Endodermal cell (in vitro differentiated cells): ENCODE results near the gene TRIO. TPM values are rescaled to one million over a fixed set of nuclear protein-coding genes. Genes with fewer than 3 reads are reported as not detected.

Experiments
- DNase-seq: peaks from one replicate; pipeline ENCODE4 v3.0.0-alpha.2; 2017
- H3K27ac ChIP-seq: 2 replicates; pipeline ENCODE4 v1.5.1; 2013; ENCODE audit warnings: mild to moderate bottlenecking, low read depth, low read length, moderate library complexity
- H3K27me3 ChIP-seq: 2 replicates; pipeline ENCODE4 v1.6.1; 2013; ENCODE audit warnings: mild to moderate bottlenecking, low read length, moderate library complexity; ENCODE audit not compliant: insufficient read depth, control insufficient read depth, poor library complexity, severe bottlenecking
- H3K36me3 ChIP-seq: 2 replicates; pipeline ENCODE4 v1.7.0; 2013; ENCODE audit warnings: mild to moderate bottlenecking, low read length, moderate library complexity; ENCODE audit not compliant: control insufficient read depth, insufficient read depth
- H3K4me1 ChIP-seq: one replicate; pipeline ENCODE4 v1.7.0; 2013; ENCODE audit warnings: low read length; ENCODE audit not compliant: control insufficient read depth, insufficient read depth
- H3K4me3 ChIP-seq: 2 replicates; pipeline ENCODE4 v1.5.1; 2013; ENCODE audit warnings: mild to moderate bottlenecking, low read length, moderate library complexity
- H3K9ac ChIP-seq: 2 replicates; pipeline ENCODE4 v1.6.1; 2013; ENCODE audit warnings: mild to moderate bottlenecking, low read length, moderate library complexity; ENCODE audit not compliant: poor library complexity, severe bottlenecking; ENCODE audit errors: extremely low read depth
- H3K9me3 ChIP-seq: 2 replicates; pipeline ENCODE4 v1.6.1; 2013; ENCODE audit warnings: mild to moderate bottlenecking, low read length, moderate library complexity; ENCODE audit not compliant: control insufficient read depth
- H3K27ac Mint-ChIP-seq: 2 replicates; pipeline ENCODE4 v1.8.0; 2020; ENCODE audit warnings: mixed read lengths
- H3K27me3 Mint-ChIP-seq: 2 replicates; pipeline ENCODE4 v1.8.0; 2021; ENCODE audit warnings: mild to moderate bottlenecking, mixed read lengths; ENCODE audit not compliant: insufficient read depth
- H3K36me3 Mint-ChIP-seq: 2 replicates; pipeline ENCODE4 v1.8.0; 2020; ENCODE audit warnings: low read depth, mixed read lengths
- H3K4me1 Mint-ChIP-seq: 2 replicates; pipeline ENCODE4 v1.8.0; 2020; ENCODE audit warnings: mixed read lengths
- H3K4me3 Mint-ChIP-seq: 2 replicates; pipeline ENCODE4 v1.8.0; 2020; ENCODE audit warnings: mild to moderate bottlenecking, moderate library complexity, mixed read lengths
- H3K9me3 Mint-ChIP-seq: 2 replicates; pipeline ENCODE4 v1.8.0; 2020; ENCODE audit warnings: mild to moderate bottlenecking, mixed read lengths
- WGBS, 2 experiments: methylation state at CpG; one replicate each; pipeline versions ENCODE4 v1.1.5 to v1.1.7; 2013; ENCODE audit warnings: missing lambda C conversion rate in 2 of 2, mixed read lengths in 1 of 2; ENCODE audit not compliant: insufficient coverage in 1 of 2, insufficient read length in 1 of 2; 5-methylcytosine and 5-hydroxymethylcytosine counted together
- total RNA-seq, 2 donors: library from RNA; stranded (reverse); fragmentation: NEBNext Ultra II Directional in 1 of 2; extraction: Animal tissue kit (Norgen Biotek cat#: 25700) in 1 of 2; gene quantifications; 2 replicates in 1 of 2; 3 replicates in 1 of 2; pipeline ENCODE4 v1.2.1, GENCODE V29; 2021
- TF ChIP-seq, protein P1 (sequence below): fragments of 200-600 bp; sonication (generic); conservative IDR thresholded peaks from 2 replicates; pipeline ENCODE4 v1.5.0; 2021; ENCODE audit warnings: antibody characterized with exemption, mild to moderate bottlenecking

TRIO gene
- total RNA-seq, 2 donors from 2014 or later: 88.3 to 109 TPM

DNA sequence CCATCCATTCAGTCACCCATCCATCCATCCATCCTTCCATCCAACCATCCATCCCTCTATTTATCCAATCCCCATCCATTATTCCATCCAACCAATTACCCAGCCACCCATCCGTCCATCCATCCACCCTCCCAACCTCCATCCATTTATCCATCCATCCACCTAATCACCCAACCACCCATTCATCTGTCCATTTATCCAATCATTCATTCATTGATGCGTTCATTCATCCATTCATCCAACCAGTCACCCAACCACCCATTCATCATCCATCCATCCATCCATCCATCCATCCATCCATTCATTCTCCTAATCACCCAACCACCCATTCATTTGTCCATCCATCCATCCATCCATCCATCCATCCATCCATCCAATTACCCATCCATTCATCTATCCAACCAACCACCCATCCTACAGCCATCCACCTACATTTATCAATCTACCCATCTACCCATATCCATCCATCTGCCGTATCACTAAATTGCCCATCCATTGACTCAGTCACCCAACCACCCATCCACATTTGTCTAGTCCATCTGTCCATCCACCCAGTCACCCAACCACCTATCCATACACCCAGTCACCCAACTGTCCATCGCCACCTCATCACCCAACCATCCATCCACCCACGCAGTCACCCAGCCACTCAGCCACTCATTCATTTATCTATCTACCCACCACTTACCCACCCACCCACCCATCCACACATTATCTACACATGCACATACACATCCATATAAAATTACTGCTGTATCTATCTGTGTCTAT, 165.4 kb downstream of the TRIO start:
- Histone ChIP-seq H3K4me3 (no peak overlapping the region), H3K36me3 (peaks cover 41% of the 10 kb centered on the region), H3K4me1 (peaks cover 12% of the 10 kb centered on the region), H3K9me3 (no peaks in the 10 kb centered on the region), H3K9ac (no peak overlapping the region), H3K27ac (no peak overlapping the region), H3K27me3 (no peaks in the 10 kb centered on the region)
- H3K27me3 Mint-ChIP-seq: no peaks in the 10 kb centered on the region
- H3K27ac Mint-ChIP-seq: no peak overlapping the region
- TF ChIP-seq, protein P1, sequence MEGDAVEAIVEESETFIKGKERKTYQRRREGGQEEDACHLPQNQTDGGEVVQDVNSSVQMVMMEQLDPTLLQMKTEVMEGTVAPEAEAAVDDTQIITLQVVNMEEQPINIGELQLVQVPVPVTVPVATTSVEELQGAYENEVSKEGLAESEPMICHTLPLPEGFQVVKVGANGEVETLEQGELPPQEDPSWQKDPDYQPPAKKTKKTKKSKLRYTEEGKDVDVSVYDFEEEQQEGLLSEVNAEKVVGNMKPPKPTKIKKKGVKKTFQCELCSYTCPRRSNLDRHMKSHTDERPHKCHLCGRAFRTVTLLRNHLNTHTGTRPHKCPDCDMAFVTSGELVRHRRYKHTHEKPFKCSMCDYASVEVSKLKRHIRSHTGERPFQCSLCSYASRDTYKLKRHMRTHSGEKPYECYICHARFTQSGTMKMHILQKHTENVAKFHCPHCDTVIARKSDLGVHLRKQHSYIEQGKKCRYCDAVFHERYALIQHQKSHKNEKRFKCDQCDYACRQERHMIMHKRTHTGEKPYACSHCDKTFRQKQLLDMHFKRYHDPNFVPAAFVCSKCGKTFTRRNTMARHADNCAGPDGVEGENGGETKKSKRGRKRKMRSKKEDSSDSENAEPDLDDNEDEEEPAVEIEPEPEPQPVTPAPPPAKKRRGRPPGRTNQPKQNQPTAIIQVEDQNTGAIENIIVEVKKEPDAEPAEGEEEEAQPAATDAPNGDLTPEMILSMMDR: no peak
- H3K36me3 Mint-ChIP-seq: peaks cover 47% of the 10 kb centered on the region
- DNase-seq: no peak
- H3K4me3 Mint-ChIP-seq: no peak overlapping the region
- peaks cover 17% of the 10 kb centered on the region for H3K4me1 Mint-ChIP-seq
- no peaks in the 10 kb centered on the region for H3K9me3 Mint-ChIP-seq
- 97 to 100% methylated on average over 2 to 5 of the region's 5 CpGs for WGBS, 2 experiments

DNA sequence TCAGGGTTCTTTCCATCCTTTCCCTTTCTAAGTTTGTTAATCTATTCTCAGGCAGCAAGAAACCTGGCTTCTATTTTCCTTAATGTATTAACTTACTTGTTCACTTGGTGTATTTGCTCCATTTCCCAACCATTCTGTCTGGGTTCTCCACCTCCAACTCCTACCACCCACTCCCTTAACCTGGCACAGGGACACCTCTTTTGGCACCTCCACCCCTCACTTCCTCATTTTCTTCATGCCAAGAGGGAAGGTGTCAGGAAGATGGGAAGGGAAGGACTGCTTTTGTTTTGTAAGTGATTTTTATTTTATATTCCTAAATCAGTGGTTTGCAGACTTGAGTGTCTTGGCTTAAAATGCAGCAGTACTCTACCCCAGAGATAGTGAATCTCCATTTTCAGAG, 166.1 kb downstream of the TRIO start:
- H3K4me3 Mint-ChIP-seq: no peak overlapping the region
- H3K36me3 ChIP-seq: peaks cover 37% of the 10 kb centered on the region
- H3K36me3 Mint-ChIP-seq: peaks cover 46% of the 10 kb centered on the region
- no peaks in the 10 kb centered on the region for H3K27me3 Mint-ChIP-seq
- peaks cover 12% of the 10 kb centered on the region for H3K4me1 ChIP-seq
- DNase-seq: no peak
- H3K4me1 Mint-ChIP-seq: peaks cover 20% of the 10 kb centered on the region
- no peak overlapping the region for H3K9ac ChIP-seq
- H3K27ac ChIP-seq: no peak overlapping the region
- TF ChIP-seq, protein P1: no peak
- no peak overlapping the region for H3K4me3 ChIP-seq
- no peaks in the 10 kb centered on the region for H3K27me3 ChIP-seq
- H3K9me3 ChIP-seq: no peaks in the 10 kb centered on the region
- no peaks in the 10 kb centered on the region for H3K9me3 Mint-ChIP-seq
- H3K27ac Mint-ChIP-seq: no peak overlapping the region

DNA sequence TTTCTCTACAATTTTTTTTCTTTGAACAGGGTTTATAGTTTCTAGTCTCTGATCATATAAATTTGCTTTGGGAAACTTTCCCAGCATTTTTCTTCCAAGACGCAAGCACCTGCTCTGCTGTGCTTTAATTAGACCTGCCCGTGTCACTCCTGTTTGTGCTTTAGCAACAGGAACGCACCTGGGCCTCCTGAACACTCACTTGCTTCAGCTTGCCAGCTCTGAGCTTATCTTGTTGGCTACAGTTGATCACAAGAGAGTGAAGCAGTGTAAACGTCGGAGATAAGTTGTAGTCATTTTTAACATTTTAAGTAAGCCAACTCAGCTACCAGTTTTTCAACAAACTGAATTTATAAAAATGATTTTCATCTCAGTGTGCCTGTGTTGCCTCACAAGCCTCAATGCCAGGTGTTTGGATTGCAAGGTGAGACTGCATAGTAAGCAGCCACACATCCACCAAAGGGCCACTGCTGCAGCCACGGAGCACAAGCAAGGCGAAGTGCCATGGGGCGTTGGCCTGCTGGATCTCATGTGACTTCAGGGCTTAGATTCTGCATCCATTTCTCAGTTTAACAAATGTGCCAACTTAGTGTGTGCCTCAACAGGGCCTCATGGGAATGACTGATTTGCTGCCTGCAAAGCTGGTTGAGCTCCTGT, 166.9 kb downstream of the TRIO start:
- TF ChIP-seq, protein P1: no peak

More for the DNA sequence above, 166.9 kb downstream of the TRIO start:
- H3K9me3 ChIP-seq: no peaks in the 10 kb centered on the region
- no peaks in the 10 kb centered on the region for H3K27me3 Mint-ChIP-seq
- H3K4me3 Mint-ChIP-seq: no peak overlapping the region
- no peak overlapping the region for H3K4me3 ChIP-seq
- peaks cover 29% of the 10 kb centered on the region for H3K36me3 ChIP-seq
- peaks cover 12% of the 10 kb centered on the region for H3K4me1 ChIP-seq
- no peaks in the 10 kb centered on the region for H3K9me3 Mint-ChIP-seq
- 92 to 96% methylated on average over 4 to 8 of the region's 8 CpGs for WGBS, 2 experiments
- no peak overlapping the region for H3K27ac Mint-ChIP-seq
- no peaks in the 10 kb centered on the region for H3K27me3 ChIP-seq
- no peak for DNase-seq
- peaks cover 42% of the 10 kb centered on the region for H3K36me3 Mint-ChIP-seq
- H3K9ac ChIP-seq: no peak overlapping the region
- H3K27ac ChIP-seq: no peak overlapping the region
- H3K4me1 Mint-ChIP-seq: peaks cover 20% of the 10 kb centered on the region
